A673 (cell line): ENCODE data around the gene C1orf35. TPM values are rescaled to one million over a fixed set of nuclear protein-coding genes. Genes with fewer than 3 reads are reported as not detected.

Experiments used
- BruUV-seq: library from RNA; stranded (reverse); fragments of 400-500 nt; replicated peaks from 2 replicates; lab custom pipeline; 2021; lab: Mats Ljungman, UMichigan
- CTCF ChIA-PET: fragments of 300-600 bp; sonication (Branson Sonifier 250); formaldehyde crosslinking; loops from one replicate; lab custom pipeline; 2022; ENCODE audit warnings: antibody characterized with exemption; lab: Charles Lee
- POLR2A ChIA-PET: fragments of 300-600 bp; sonication (Branson Sonifier 250); formaldehyde crosslinking; loops from one replicate; lab custom pipeline; 2022; ENCODE audit warnings: antibody characterized with exemption; ENCODE audit not compliant: low non-redundant PET; lab: Charles Lee
- DNase-seq: peaks from one replicate; pipeline ENCODE4 v3.0.0-alpha.2; 2015; ENCODE audit warnings: low spot score
- H3K27ac ChIP-seq: fragments of 200-600 bp; sonication (generic); 2 replicates; pipeline ENCODE4 v1.5.1; 2016; ENCODE audit warnings: mixed run types, low read depth, mild to moderate bottlenecking, mixed read lengths, antibody characterized with exemption, low read length; ENCODE audit not compliant: poor library complexity, severe bottlenecking
- H3K27me3 ChIP-seq: fragments of 200-600 bp; sonication (generic); replicated peaks from 2 replicates; pipeline ENCODE4 v1.6.1; 2017; ENCODE audit warnings: mixed run types, low read depth, mild to moderate bottlenecking, mixed read lengths, antibody characterized with exemption, low read length; ENCODE audit not compliant: insufficient read depth, poor library complexity
- H3K36me3 ChIP-seq: fragments of 200-600 bp; sonication (generic); 2 replicates; pipeline ENCODE4 v1.6.1; 2016; ENCODE audit warnings: mixed run types, mild to moderate bottlenecking, mixed read lengths, antibody characterized with exemption, low read length; ENCODE audit not compliant: insufficient read depth, poor library complexity, severe bottlenecking
- H3K4me1 ChIP-seq: fragments of 200-600 bp; sonication (generic); 2 replicates; pipeline ENCODE4 v1.6.1; 2017; ENCODE audit warnings: mixed run types, mild to moderate bottlenecking, mixed read lengths, antibody characterized with exemption, low read length; ENCODE audit not compliant: insufficient read depth, poor library complexity, severe bottlenecking
- H3K4me3 ChIP-seq: fragments of 200-600 bp; sonication (generic); 2 replicates; pipeline ENCODE4 v1.5.1; 2016; ENCODE audit warnings: low read depth, mixed run types, mild to moderate bottlenecking, mixed read lengths, low read length; ENCODE audit not compliant: poor library complexity, severe bottlenecking
- H3K9me3 ChIP-seq: fragments of 200-600 bp; sonication (generic); 2 replicates; pipeline ENCODE4 v1.6.1; 2016; ENCODE audit warnings: mixed run types, low read depth, mild to moderate bottlenecking, mixed read lengths, antibody characterized with exemption, low read length; ENCODE audit not compliant: poor library complexity, severe bottlenecking
- CTCF ChIP-seq: fragments of 300-800, 200-600 bp; sonication (generic); conservative IDR thresholded peaks from 2 replicates; pipeline ENCODE4 v1.5.1; 2017; ENCODE audit warnings: low read depth, mild to moderate bottlenecking, antibody characterized with exemption, low read length, moderate library complexity, mixed read lengths
- EZH2 ChIP-seq: fragments of 200-600 bp; sonication (generic); IDR thresholded peaks from 2 replicates; pipeline ENCODE4 v1.6.1; 2017; ENCODE audit warnings: borderline replicate concordance, low read depth, mild to moderate bottlenecking, mixed read lengths, antibody characterized with exemption, low read length; ENCODE audit not compliant: poor library complexity, severe bottlenecking
- intact Hi-C: fragments of 100-400 bp; cut with micrococcal nuclease; formaldehyde crosslinking; loops from one replicate; pipeline ENCODE4 v1.10.0; 2022; ENCODE audit not compliant: unreplicated experiment
- total RNA-seq: library from RNA; stranded (reverse); gene quantifications from 2 replicates; pipeline ENCODE4 v1.2.3, GENCODE V29; 2021

C1orf35 gene
- total RNA-seq, 1 experiment from 2014 or later: 27.5 TPM

GRCh38 chr1:228143480-228144192, 40.5 kb upstream of the C1orf35 start:
- Histone ChIP-seq H3K4me3 (no peak overlapping the region), H3K4me1 (peaks cover 18% of the 10 kb centered on the region), H3K36me3 (no peaks in the 10 kb centered on the region), H3K27me3 (no peaks in the 10 kb centered on the region), H3K9me3 (no peaks in the 10 kb centered on the region), H3K27ac (no peak overlapping the region)
- TF ChIP-seq EZH2: no peak
- TF ChIP-seq CTCF: no peak
- ChIA-PET CTCF (no interaction called here), POLR2A (interaction anchor here (0.6 kb wide), 1 partner anchor 24 kb away, joined by 3 read pairs; no protein-coding TSS in a partner anchor)
- intact Hi-C loops: no loop called here
- DNase-seq: no peak
- BruUV-seq: no TSS peak

- POLR2A ChIA-PET: interaction anchor here (0.7 kb wide), 1 partner anchor 270 kb away, joined by 3 read pairs; no protein-coding TSS in a partner anchor
- DNase-seq: no peak
- CTCF ChIA-PET: no interaction called here
- H3K4me3 ChIP-seq: no peak overlapping the region
- H3K27ac ChIP-seq: peak overlapping the region; percentile 92
- intact Hi-C loops: no loop called here
- no peak for TF ChIP-seq CTCF
- TF ChIP-seq EZH2: no peak
- no TSS peak for BruUV-seq
- H3K4me1 ChIP-seq: peaks cover 18% of the 10 kb centered on the region
- H3K9me3 ChIP-seq: no peaks in the 10 kb centered on the region
- H3K36me3 ChIP-seq: no peaks in the 10 kb centered on the region
- no peaks in the 10 kb centered on the region for H3K27me3 ChIP-seq
Measured at GRCh38 chr1:228142701-228143136, 39.6 kb upstream of the C1orf35 start.

GRCh38 chr1:228142155-228142691, 39.1 kb upstream of the C1orf35 start:
- Histone ChIP-seq H3K4me1 (peaks cover 18% of the 10 kb centered on the region), H3K27ac (peak overlapping the region; percentile 92), H3K27me3 (no peaks in the 10 kb centered on the region), H3K9me3 (no peaks in the 10 kb centered on the region), H3K36me3 (no peaks in the 10 kb centered on the region), H3K4me3 (peak overlapping the region; percentile 87)
- ChIA-PET CTCF (no interaction called here), POLR2A (interaction anchor here (0.7 kb wide), 1 partner anchor 270 kb away, joined by 3 read pairs; no protein-coding TSS in a partner anchor)
- TF ChIP-seq CTCF: no peak
- no peak for TF ChIP-seq EZH2
- DNase-seq: no peak
- no TSS peak for BruUV-seq
- intact Hi-C loops: no loop called here
